GM19099 (cell line): ENCODE data around the gene ST6GALNAC3.

Experiments
- POLR2A ChIP-seq: IDR thresholded peaks from 3 replicates; pipeline ENCODE4 v1.6.1; 2011; ENCODE audit warnings: low read depth; ENCODE audit not compliant: insufficient read length; ENCODE audit errors: extremely low read depth

Gene ST6GALNAC3

GRCh38 chr1:76418531-76418930, 344.0 kb downstream of the ST6GALNAC3 start:
- no peak for TF ChIP-seq POLR2A

- TF ChIP-seq POLR2A: no peak
Observed at GRCh38 chr1:76419603-76420002, 345.1 kb downstream of the ST6GALNAC3 start.

GRCh38 chr1:76425201-76426145, 350.9 kb downstream of the ST6GALNAC3 start:
- TF ChIP-seq POLR2A: no peak

GRCh38 chr1:76426606-76427005, 352.1 kb downstream of the ST6GALNAC3 start:
- TF ChIP-seq POLR2A: no peak

- TF ChIP-seq POLR2A: no peak
Observed at GRCh38 chr1:76428028-76428427, 353.5 kb downstream of the ST6GALNAC3 start.

- TF ChIP-seq POLR2A: no peak
Observed at GRCh38 chr1:76430531-76430930, 356.0 kb downstream of the ST6GALNAC3 start.

GRCh38 chr1:76433526-76433925, 359.0 kb downstream of the ST6GALNAC3 start:
- TF ChIP-seq POLR2A: no peak

GRCh38 chr1:76443217-76443616, 368.7 kb downstream of the ST6GALNAC3 start:
- no peak for TF ChIP-seq POLR2A

GRCh38 chr1:76444773-76445172, 370.2 kb downstream of the ST6GALNAC3 start:
- no peak for TF ChIP-seq POLR2A

GRCh38 chr1:76450229-76450628, 375.7 kb downstream of the ST6GALNAC3 start:
- TF ChIP-seq POLR2A: no peak

- TF ChIP-seq POLR2A: no peak
Observed at GRCh38 chr1:76463278-76463677, 388.7 kb downstream of the ST6GALNAC3 start.

GRCh38 chr1:76463849-76464248, 389.3 kb downstream of the ST6GALNAC3 start:
- no peak for TF ChIP-seq POLR2A

GRCh38 chr1:76465030-76465429, 390.5 kb downstream of the ST6GALNAC3 start:
- TF ChIP-seq POLR2A: no peak

- no peak for TF ChIP-seq POLR2A
Observed at GRCh38 chr1:76470166-76470565, 395.6 kb downstream of the ST6GALNAC3 start.

- TF ChIP-seq POLR2A: no peak
Observed at GRCh38 chr1:76471536-76471935, 397.0 kb downstream of the ST6GALNAC3 start.

- no peak for TF ChIP-seq POLR2A
Observed at GRCh38 chr1:76473591-76473990, 399.0 kb downstream of the ST6GALNAC3 start.

- no peak for TF ChIP-seq POLR2A
Observed at GRCh38 chr1:76474922-76475321, 400.4 kb downstream of the ST6GALNAC3 start.

GRCh38 chr1:76477156-76477555, 402.6 kb downstream of the ST6GALNAC3 start:
- no peak for TF ChIP-seq POLR2A
